GM12875 (cell line): ENCODE measurements around the gene FSTL4.

Experiments used
- H3K4me3 ChIP-seq: one replicate; pipeline ENCODE4 v1.5.1; 2011; ENCODE audit warnings: low read depth, low read length, control low read depth
- TF ChIP-seq, protein P1 (sequence below): IDR thresholded peaks from 2 replicates; pipeline ENCODE4 v1.5.1; 2011; ENCODE audit warnings: low read depth, mild to moderate bottlenecking, control low read depth, inconsistent platforms, low read length, moderate library complexity, borderline replicate concordance; ENCODE audit not compliant: insufficient read depth

The FSTL4 gene

DNA sequence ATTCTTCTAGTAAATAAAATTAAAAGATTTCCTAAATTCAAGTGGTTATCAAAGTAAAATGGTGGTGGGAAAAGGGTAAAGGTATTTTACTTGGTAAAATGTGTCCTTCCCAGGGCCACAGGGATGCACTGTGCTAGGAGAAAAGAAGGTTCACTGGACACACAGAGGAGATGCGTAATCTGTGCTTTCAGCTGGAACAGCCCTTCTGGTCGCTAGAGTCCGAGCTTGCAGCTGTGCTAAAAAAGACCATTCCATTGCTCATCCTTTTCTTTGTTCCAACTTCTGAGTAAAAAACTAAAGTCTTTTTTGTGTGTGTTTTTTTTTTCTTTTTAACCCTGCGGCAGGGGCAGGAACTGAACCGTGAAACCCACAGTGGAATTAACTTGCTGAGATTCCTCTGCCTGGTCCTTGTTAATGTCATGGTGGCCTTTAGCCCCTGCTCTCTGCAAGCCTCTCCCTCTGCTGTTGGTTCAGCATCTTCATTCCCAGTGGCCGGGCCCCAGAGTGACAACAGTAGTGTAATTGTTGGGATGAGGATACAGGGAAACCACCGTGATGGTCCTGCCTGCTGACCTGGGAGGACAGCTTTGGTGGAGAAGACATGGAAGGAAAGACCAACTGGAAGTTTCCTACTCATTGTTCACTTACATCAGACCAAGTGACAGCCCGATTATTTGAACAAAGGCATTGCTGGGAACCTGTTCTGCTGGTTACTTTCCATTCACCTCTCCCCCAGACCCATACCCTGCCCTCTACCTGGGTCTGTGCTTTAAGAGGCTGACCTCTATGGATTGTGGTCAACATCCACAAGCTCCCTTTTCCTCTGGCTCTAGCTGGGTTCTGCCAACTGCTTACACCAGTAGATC, 31.9 kb upstream of the FSTL4 start:
- TF ChIP-seq, protein P1, sequence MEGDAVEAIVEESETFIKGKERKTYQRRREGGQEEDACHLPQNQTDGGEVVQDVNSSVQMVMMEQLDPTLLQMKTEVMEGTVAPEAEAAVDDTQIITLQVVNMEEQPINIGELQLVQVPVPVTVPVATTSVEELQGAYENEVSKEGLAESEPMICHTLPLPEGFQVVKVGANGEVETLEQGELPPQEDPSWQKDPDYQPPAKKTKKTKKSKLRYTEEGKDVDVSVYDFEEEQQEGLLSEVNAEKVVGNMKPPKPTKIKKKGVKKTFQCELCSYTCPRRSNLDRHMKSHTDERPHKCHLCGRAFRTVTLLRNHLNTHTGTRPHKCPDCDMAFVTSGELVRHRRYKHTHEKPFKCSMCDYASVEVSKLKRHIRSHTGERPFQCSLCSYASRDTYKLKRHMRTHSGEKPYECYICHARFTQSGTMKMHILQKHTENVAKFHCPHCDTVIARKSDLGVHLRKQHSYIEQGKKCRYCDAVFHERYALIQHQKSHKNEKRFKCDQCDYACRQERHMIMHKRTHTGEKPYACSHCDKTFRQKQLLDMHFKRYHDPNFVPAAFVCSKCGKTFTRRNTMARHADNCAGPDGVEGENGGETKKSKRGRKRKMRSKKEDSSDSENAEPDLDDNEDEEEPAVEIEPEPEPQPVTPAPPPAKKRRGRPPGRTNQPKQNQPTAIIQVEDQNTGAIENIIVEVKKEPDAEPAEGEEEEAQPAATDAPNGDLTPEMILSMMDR = no peak

DNA sequence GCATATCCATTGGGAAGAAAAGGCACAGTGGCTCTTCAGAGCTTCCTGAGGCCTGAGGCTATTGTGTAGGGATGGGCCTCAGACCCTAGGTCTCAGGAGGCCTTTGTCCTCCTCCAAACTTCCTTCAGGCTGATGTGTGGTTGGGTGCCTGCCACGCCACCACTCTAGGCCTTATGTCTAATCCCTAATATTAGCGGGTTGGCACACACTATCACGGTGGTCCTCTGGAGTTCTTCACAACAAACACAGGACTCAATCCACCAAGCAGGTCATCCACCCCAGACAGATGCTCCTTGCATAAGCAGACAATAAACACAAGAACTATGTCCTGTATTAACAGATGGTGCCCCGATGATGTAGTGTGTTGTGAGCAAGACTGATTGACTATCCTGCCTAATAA, 31.0 kb upstream of the FSTL4 start:
- no peak overlapping the region for H3K4me3 ChIP-seq
- TF ChIP-seq, protein P1 = no peak

More for the DNA sequence above, 31.9 kb upstream of the FSTL4 start:
- H3K4me3 ChIP-seq = no peak overlapping the region

DNA sequence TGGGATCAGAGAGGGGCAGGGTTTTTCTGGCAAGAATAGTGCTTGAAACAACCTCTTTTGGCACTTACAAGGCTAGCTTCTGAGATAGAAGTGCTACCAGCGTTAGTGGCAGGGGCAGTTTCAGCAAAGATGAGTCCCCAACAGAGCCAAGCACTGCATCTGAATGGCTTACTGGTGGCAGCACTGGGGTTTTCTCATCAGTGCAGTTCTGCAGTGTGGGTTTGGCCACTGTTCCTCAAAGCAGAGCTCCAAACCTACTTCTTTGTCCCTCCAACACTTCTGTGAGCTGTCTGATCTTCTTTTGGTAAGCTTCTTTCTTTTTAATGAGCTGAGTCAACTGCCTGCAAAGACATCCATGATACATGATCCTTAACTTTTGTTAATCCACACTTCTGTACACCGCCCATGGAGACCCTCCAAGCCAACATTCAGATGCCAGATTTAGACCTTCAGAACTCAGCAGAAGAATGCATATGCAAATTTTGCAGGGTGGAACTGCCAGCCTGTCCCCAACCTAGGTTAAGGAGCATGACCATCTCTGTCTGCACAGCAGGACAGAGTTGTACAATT, 29.9 kb upstream of the FSTL4 start:
- TF ChIP-seq, protein P1 = no peak

DNA sequence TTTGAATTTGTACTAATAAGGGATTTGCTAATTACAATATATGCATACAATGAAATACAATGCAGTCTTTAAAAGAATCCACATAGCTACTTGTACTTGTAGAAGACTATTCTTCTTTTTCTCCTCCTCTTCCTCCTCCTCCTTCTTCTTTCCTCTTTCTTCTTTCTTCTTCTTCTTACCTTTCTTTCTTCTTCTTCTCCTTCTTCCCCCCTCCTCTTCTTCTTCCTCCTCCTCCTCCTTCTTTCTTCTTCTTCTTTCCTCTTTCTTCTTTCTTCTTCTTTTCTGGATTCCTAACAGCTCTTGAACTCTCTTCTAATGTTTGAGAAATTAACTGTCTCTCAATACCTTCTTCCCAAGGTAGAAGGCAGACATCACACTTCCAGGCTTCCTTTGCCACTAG, 29.3 kb upstream of the FSTL4 start:
- H3K4me3 ChIP-seq = no peak overlapping the region
- TF ChIP-seq, protein P1 = no peak

More for the DNA sequence above, 29.9 kb upstream of the FSTL4 start:
- H3K4me3 ChIP-seq = no peak overlapping the region

DNA sequence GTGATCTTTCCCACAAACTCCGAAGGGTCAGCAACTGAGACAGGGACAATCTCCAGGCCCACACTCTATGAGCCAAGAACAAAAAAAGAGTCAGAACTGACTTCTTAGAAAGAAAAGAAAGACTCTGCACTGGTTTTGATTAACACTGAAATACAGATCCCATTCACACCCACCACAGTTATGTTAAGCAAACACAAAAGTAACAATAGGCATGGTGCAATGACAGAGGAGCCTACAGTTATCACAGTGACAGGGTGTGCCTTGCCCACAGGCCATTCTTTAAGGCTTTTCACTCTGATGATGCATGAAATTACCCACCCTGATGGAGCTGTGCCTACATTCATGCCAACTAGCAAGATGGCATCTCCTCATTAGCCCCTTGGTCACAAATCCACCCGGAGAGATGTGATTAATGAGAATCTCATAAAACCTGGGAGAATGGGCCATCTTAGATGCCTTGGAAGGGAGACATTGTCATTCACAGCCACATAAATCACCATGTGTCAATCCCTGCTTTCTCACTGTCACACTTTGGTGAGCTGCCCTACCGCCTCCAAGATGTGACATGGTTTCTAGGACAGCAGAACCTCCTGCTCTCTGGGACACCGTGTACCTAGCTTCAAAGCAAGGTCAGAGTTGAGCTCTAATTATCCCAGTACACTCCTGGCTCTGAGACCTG, 27.6 kb upstream of the FSTL4 start:
- H3K4me3 ChIP-seq = no peak overlapping the region
- TF ChIP-seq, protein P1 = no peak

DNA sequence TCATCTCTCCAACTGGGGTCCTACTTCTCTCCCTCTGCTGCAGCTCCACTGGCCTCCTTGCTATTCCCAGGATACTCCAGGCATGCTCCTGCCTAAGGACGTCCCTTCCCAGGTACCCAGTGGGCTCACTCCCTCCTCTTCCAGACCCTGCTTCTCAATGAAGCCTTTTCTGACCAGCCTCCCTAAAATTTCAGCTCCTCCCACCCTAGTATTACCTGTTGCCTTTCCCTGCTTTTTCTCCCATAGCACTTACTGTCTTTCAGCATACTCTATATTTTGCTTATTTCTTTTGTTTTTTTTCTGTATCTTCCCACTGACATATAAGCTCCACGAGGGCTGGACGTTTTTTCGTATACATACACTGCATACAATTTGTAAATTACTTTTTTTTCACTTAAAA, 26.1 kb upstream of the FSTL4 start:
- TF ChIP-seq, protein P1 = no peak
- H3K4me3 ChIP-seq = no peak overlapping the region
